ENCODE results near the gene RAB21.

DNA sequence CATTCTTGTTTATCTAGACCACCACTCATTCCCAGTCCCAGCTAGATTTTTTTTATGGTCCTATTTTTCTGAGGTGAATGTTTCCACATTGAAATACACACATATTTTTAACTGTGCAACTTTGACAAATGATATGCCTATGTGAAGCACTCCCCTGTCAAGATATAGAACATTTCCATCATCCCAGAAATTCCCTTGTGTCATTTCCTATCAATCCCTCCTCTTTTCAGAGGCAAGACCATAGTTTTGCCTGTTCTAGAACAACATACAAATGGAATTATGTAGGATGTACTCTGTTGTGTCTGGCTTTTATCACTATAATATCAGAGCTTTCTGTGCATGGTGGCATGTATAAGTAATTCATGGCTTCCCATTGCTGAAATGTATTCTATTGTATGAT is 36.1 kb upstream of the RAB21 start:
- TF ChIP-seq ELF4 (IDR thresholded peaks at IDR 0.05) (no peak), ZNF384 (IDR thresholded peaks at IDR 0.05) (no peak), SP1 (IDR thresholded peaks at IDR 0.05) (no peak), FOXM1 (IDR thresholded peaks at IDR 0.05; ENCODE audit: borderline replicate concordance) (no peak), HDGF (IDR thresholded peaks at IDR 0.05; ENCODE audit: borderline replicate concordance) (no peak), FOXK2 (IDR thresholded peaks at IDR 0.05) (no peak), BHLHE40 (IDR thresholded peaks at IDR 0.05; ENCODE audit: borderline replicate concordance) (no peak)
